ENCODE measurements around the gene SLC12A5. TPM values are rescaled to one million over a fixed set of nuclear protein-coding genes. Genes with fewer than 3 reads are reported as not detected.

Gene SLC12A5
- total and polyA plus RNA-seq, 2 donors (not counting 1 experiment from before 2014, with no cell fraction given): 0.27 to 0.50 TPM

- DNase-seq (ENCODE audit: low read depth in 2 of 2): no peak
- Histone ChIP-seq H3K79me2 (ENCODE audit: control insufficient read depth, insufficient read depth, low read length) (no peaks in the 10 kb centered on the region), H3K9me3 (ENCODE audit: control insufficient read depth, insufficient read depth, low read depth, low read length) (no peaks in the 10 kb centered on the region), H3K27ac (ENCODE audit: insufficient read depth, low read length) (no peak overlapping the region), H2AFZ (ENCODE audit: low read length) (no peak overlapping the region), H3K9ac (ENCODE audit: insufficient read depth, low read length) (no peak overlapping the region), H3K36me3 (ENCODE audit: control insufficient read depth, insufficient read depth, low read length) (no peaks in the 10 kb centered on the region), H4K20me1 (ENCODE audit: control insufficient read depth, extremely low read depth, insufficient read depth, low read length) (no peaks in the 10 kb centered on the region), H3K27me3 (ENCODE audit: control insufficient read depth, insufficient read depth, low read length) (peaks cover 4% of the 10 kb centered on the region), H3K4me1 (ENCODE audit: control insufficient read depth, extremely low read depth, insufficient read depth, low read length) (no peaks in the 10 kb centered on the region), H3K4me3 (replicated peaks in 1 of 4; ENCODE audit: control extremely low read depth in 1 of 4, insufficient read depth in 1 of 4, low read depth in 3 of 4, low read length in 4 of 4) (no peak overlapping the region), H3K4me2 (ENCODE audit: extremely low read depth, insufficient read depth, low read length) (no peak overlapping the region)
- TF ChIP-seq EZH2 (IDR thresholded peaks at IDR 0.05; ENCODE audit: low read length, missing control alignments): no peak
- TF ChIP-seq, protein P1, sequence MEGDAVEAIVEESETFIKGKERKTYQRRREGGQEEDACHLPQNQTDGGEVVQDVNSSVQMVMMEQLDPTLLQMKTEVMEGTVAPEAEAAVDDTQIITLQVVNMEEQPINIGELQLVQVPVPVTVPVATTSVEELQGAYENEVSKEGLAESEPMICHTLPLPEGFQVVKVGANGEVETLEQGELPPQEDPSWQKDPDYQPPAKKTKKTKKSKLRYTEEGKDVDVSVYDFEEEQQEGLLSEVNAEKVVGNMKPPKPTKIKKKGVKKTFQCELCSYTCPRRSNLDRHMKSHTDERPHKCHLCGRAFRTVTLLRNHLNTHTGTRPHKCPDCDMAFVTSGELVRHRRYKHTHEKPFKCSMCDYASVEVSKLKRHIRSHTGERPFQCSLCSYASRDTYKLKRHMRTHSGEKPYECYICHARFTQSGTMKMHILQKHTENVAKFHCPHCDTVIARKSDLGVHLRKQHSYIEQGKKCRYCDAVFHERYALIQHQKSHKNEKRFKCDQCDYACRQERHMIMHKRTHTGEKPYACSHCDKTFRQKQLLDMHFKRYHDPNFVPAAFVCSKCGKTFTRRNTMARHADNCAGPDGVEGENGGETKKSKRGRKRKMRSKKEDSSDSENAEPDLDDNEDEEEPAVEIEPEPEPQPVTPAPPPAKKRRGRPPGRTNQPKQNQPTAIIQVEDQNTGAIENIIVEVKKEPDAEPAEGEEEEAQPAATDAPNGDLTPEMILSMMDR (conservative IDR thresholded peaks at IDR 0.05 in 1 of 2, IDR thresholded peaks at IDR 0.05 in 1 of 2; ENCODE audit: low read depth in 1 of 2, low read length in 2 of 2): no peak
These were observed 80.0 kb downstream of the SLC12A5 start for GRCh38 chr20:46108976-46109375.

Other genes starting within 250 kb of the SLC12A5 start
- 0.50 and 0.51 TPM in 2 replicates for gene WFDC3, start 237.3 kb upstream of the SLC12A5 start, total RNA-seq
- gene WFDC3, start 237.3 kb upstream of the SLC12A5 start, polyA plus RNA-seq: 1.7 TPM in 1 of 2 replicates, not detected in the other
- gene DNTTIP1, start 237.3 kb upstream of the SLC12A5 start, total RNA-seq: 14.7 and 15.9 TPM in 2 replicates
- 37.4 and 43.2 TPM in 2 replicates for gene DNTTIP1, start 237.3 kb upstream of the SLC12A5 start, polyA plus RNA-seq
- gene UBE2C, start 216.6 kb upstream of the SLC12A5 start, total RNA-seq: 1.0 and 12.9 TPM in 2 replicates
- 23.7 and 104 TPM in 2 replicates for gene UBE2C, start 216.6 kb upstream of the SLC12A5 start, polyA plus RNA-seq
- gene TNNC2, start 201.9 kb upstream of the SLC12A5 start, total RNA-seq: 1.3 and 1.8 TPM in 2 replicates
- 1.2 and 1.4 TPM in 2 replicates for gene TNNC2, start 201.9 kb upstream of the SLC12A5 start, polyA plus RNA-seq
- gene SNX21, start 195.4 kb upstream of the SLC12A5 start, total RNA-seq: 50.8 and 101 TPM in 2 replicates
- 21.8 and 23.3 TPM in 2 replicates for gene SNX21, start 195.4 kb upstream of the SLC12A5 start, polyA plus RNA-seq
- gene ACOT8, start 171.8 kb upstream of the SLC12A5 start, total RNA-seq: 35.2 and 44.4 TPM in 2 replicates
- gene ACOT8, start 171.8 kb upstream of the SLC12A5 start, polyA plus RNA-seq: 18.0 and 22.6 TPM in 2 replicates
- 5.6 and 7.6 TPM in 2 replicates for gene ZSWIM3, start 171.6 kb upstream of the SLC12A5 start, total RNA-seq
- 3.4 and 3.6 TPM in 2 replicates for gene ZSWIM3, start 171.6 kb upstream of the SLC12A5 start, polyA plus RNA-seq
- 3.1 and 4.5 TPM in 2 replicates for gene ZSWIM1, start 148.0 kb upstream of the SLC12A5 start, total RNA-seq
- gene ZSWIM1, start 148.0 kb upstream of the SLC12A5 start, polyA plus RNA-seq: 3.4 and 4.9 TPM in 2 replicates
- 1.5 and 3.6 TPM in 2 replicates for gene SPATA25, start 141.6 kb upstream of the SLC12A5 start, total RNA-seq
- gene SPATA25, start 141.6 kb upstream of the SLC12A5 start, polyA plus RNA-seq: 0.11 and 0.19 TPM in 2 replicates
- 7.1 and 8.0 TPM in 2 replicates for gene NEURL2, start 138.0 kb upstream of the SLC12A5 start, total RNA-seq
- 0.75 and 0.77 TPM in 2 replicates for gene NEURL2, start 138.0 kb upstream of the SLC12A5 start, polyA plus RNA-seq
- 104 and 116 TPM in 2 replicates for gene CTSA, start 137.9 kb upstream of the SLC12A5 start, total RNA-seq
- 364 and 413 TPM in 2 replicates for gene CTSA, start 137.9 kb upstream of the SLC12A5 start, polyA plus RNA-seq
- gene PLTP, start 117.1 kb upstream of the SLC12A5 start, total RNA-seq: 110 and 132 TPM in 2 replicates
- 28.5 and 63.1 TPM in 2 replicates for gene PLTP, start 117.1 kb upstream of the SLC12A5 start, polyA plus RNA-seq
- 6.7 and 9.9 TPM in 2 replicates for gene PCIF1, start 94.5 kb upstream of the SLC12A5 start, total RNA-seq
- 16.0 and 18.5 TPM in 2 replicates for gene PCIF1, start 94.5 kb upstream of the SLC12A5 start, polyA plus RNA-seq
- 7.2 and 10.2 TPM in 2 replicates for gene ZNF335, start 57.0 kb upstream of the SLC12A5 start, total RNA-seq
- gene ZNF335, start 57.0 kb upstream of the SLC12A5 start, polyA plus RNA-seq: 4.8 and 6.7 TPM in 2 replicates
- not detected in 2 replicates for gene MMP9, start 20.3 kb upstream of the SLC12A5 start, total RNA-seq
- not detected in 2 replicates for gene MMP9, start 20.3 kb upstream of the SLC12A5 start, polyA plus RNA-seq
- 8.1 and 10.0 TPM in 2 replicates for gene NCOA5, start 60.7 kb downstream of the SLC12A5 start, total RNA-seq
- 18.0 and 25.7 TPM in 2 replicates for gene NCOA5, start 60.7 kb downstream of the SLC12A5 start, polyA plus RNA-seq
- gene CD40, start 89.1 kb downstream of the SLC12A5 start, total RNA-seq: 2.3 and 3.1 TPM in 2 replicates
- gene CD40, start 89.1 kb downstream of the SLC12A5 start, polyA plus RNA-seq: 0.54 and 1.5 TPM in 2 replicates